Stimulated activated CD4-positive, alpha-beta T cell treated with anti-CD3 and anti-CD28 coated beads, Interleukin-4, amount 100 ng/mL, for 48 hours (primary cell): ENCODE results near the gene PNLDC1.
"Not testable (repeated sequence)": the region's sequence is repeated elsewhere in the genome, so short reads cannot be mapped to it uniquely, and the experiment has no call there.

Experiments
- DNase-seq, 2 donors: peaks; one replicate each; pipeline ENCODE4 v3.0.0-alpha.2; 2020; ENCODE audit warnings: low read depth in 2 of 2

The PNLDC1 gene

DNA sequence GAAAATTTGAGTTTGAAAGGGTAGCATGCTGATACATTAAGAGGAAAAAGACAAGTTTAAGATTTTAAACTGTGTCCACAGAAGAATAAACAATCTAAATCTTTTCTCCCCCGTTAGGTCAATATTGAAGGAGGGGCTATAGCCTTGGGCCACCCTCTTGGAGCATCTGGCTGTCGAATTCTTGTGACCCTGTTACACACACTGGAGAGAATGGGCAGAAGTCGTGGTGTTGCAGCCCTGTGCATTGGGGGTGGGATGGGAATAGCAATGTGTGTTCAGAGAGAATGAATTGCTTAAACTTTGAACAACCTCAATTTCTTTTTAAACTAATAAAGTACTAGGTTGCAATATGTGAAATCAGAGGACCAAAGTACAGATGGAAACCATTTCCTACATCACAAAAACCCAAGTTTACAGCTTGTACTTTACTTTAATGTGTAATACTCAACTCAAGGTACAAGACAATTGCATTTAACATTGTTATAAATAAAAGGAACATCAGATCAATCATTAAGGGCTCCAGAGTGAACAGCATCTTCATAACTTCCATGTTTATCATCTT is 21.5 kb upstream of the PNLDC1 start:
- DNase-seq: no peak

DNA sequence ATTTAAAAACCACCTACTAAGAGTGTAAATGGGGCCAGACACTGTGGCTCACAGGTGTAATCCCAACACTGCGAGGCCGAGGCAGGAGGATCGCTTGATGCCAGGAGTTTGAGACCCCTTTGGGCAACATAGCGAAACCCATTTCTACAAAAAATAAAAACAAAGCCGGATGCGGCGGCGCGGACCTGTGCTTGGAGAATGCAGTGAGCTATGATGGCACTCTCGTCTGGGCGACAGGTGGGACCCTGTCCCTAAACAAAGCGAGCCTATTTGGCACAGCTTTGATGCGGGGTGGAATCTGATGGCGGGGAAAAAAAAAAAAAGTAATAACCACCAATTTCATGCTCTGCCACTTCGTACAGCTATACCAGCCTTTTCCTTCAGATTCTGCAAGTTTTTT is 11.8 kb upstream of the PNLDC1 start:
- DNase-seq: no peak

DNA sequence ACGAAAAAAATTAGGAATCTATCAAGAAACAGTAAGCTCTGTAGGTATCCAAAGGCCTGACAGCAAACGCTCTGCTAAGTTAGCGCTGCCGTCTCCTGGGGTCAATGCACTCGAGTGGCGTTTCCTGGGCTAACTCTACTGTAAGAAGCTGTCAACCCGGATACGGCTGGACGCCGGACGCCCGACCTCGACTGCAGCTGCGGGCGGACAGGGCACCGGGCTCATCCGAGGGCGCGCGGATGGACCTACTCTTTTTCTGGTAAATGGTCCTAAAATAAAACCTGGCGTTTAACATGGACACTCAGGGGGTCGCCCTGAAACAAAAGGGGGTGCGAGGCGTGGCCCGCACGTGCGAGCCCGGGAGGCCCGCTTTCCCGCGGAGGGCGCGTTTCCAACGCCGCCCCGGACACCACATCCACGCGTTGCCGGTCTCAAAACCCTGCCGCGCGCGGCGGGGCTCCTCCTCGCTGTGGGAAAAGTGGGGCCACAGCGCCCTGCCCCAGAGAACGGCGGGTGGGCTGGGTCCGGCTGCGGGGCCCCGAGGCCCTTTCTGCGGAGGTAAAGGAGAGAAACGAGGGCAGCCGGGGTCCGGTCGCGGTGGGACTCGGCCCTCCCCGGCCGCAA is 11.2 kb upstream of the PNLDC1 start:
- peak in 1 of 2 donors; percentile 14 for DNase-seq

DNA sequence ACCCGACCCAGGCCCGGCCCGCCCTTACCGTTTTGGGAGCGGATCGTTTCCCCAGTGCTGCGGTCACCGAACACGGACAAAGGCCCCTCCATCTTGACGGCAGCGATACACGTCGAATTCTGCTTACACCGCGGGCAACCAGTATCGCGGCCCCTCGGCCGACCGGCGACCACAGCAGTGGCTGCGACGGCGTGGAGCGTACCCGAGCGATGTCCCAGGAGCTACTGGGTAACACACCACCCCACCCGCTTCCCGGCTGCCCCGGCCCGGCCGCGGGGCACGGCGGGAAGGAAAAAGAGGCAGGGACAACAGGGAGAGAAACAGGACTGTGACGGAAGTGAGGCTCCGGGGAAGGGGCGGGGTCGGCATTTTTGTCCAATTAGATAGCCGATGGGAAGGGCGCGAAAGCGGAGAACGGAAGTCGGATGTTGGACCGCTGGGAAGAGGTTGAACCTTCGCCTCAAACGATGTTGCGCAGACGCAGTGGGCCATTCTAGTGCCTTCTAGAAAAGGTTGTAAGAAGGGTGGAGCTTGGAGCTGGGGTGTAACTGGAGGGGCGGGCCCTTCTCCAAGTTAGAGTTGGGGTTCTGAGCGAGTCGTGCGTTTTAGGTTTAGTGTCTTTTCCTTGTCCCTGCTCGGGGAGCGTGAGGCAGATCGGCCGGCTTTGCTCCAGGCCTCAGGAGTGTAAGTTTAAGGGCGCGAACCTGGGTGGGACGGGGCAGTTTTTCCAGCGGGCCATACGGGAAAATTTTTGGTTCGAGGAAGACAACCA is 10.5 kb upstream of the PNLDC1 start, which contains the start of gene TCP1:
Gene TCP1, minus strand, starts transcription at position 226 of the 772 bp plus-strand sequence. Its CDS starts 134 bp downstream, at position 92.
- DNase-seq: peak; percentile 96 to 99

DNA sequence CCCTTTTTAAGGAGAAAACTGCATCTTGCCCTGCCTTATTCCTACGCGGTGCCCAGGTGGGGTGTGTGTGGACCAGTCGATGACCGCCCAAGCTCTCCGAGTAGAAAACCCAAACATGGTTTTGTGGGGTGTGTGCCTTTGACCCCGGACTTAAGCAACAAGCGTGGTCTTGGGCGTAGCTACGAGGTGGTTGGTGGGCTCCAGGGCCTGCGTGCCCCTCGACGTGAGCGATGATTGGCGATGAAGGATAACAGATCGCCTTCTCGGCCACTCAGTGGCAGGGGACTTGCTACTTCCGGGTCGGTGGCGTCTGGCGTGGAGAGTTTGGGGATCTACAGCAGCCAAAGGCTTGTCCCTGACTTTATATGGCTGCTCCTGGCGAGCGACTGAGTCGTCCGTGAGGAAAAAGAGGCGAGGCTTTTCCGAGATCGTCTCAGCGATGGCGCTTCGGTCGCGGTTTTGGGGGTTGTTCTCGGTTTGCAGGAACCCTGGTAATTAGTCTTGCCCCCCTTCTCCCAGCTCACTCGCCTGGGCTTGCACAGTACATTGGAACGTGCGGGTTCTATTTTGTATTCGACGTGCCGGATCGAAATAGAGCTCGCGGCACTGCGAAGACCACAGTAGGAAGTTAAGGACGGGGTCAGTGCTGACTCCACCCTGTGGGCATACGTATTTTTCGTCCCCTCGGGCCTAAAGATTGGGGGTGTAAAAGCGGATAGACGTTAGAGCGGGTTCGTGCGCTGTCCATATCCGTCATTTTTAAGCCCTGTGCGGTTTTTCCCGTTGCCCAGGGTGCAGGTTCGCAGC is 9.7 kb upstream of the PNLDC1 start, which contains the start of gene MRPL18:
Gene MRPL18, plus strand, starts transcription at position 319 of the 807 bp plus-strand sequence. Its CDS starts 121 bp downstream, at position 440.
- DNase-seq: peak; percentile 79 to 88

DNA sequence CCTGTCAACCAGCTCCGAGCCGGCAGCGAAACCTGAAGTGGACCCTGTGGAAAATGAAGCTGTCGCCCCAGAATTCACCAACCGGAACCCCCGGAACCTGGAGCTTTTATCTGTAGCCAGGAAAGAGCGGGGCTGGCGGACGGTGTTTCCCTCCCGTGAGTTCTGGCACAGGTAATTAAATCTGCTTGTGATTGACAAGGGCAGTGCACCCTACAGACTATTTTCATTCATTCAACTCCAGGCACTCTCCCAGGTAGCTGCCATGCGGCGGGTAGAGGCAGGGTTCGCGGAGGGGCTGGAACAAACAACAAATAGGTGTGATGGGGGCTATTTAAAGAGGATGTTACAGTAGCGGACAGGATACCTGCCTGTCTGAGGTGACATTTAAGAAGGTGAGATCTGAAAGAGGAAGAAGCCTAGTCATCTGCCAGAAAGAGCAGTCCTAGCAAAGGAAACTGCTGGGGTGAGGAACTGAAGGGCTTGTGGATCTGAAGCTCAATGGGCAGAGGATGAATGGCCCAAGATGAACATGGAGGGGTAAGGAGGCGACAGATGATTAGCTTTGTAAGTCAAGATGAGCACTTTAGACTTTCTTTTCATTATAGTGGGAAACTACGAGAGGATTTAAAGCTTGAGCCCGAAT is 9.0 kb upstream of the PNLDC1 start:
- no peak for DNase-seq

DNA sequence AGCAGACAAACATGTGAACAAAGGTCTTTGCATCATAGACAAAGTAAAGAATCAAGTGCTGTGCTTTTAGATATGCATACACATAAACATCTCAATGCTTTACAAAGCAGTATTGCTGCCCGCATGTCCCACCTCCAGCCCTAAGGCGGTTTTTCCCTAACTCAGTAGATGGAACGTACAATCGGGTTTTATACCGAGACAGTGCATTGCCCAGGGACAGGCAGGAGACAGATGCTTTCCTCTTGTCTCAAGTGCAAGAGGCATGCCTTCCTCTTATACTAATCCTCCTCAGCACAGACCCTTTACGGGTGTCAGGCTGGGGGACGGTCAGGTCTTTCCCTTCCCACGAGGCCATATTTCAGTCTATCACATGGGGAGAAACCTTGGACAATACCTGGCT is 5.1 kb upstream of the PNLDC1 start:
- not testable (repeated sequence) for DNase-seq

DNA sequence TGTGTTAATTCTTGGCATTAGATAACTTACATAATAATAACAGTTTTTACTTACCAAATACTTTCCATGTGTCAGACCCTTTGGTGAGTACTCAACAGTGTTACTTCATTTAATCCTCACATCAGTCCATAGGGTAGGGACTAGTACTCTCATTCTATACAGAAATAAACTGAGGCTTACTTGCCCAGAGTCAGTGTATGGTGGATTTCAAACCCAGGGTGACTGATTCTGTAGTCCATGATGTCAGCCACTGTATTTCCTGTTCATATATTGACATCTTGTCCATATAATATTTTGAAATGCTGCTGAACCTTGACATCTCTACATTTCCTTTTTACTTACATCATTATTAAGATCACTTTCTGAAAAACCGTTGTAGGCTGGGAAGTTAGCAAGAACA is 2.5 kb upstream of the PNLDC1 start:
- DNase-seq: no peak

DNA sequence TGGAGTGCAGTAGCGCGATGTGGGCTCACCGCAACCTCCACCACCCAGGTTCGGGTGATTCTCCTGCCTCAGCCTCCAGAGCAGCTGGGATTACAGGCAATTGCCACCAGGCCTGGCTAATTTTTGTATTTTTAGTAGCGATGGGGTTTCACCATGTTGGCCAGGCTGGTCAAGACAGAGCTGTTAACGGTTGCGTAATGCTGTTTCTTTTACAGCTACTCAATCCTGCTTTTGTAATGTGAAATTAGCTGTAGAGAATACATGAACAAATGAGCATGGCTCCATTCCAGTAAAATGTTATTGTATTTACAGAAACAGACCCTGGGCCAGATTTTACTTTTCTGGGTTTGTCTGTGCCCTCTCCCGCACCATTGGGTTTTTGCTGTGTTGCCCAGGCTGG is 1.9 kb downstream of the PNLDC1 start:
- DNase-seq: no peak

DNA sequence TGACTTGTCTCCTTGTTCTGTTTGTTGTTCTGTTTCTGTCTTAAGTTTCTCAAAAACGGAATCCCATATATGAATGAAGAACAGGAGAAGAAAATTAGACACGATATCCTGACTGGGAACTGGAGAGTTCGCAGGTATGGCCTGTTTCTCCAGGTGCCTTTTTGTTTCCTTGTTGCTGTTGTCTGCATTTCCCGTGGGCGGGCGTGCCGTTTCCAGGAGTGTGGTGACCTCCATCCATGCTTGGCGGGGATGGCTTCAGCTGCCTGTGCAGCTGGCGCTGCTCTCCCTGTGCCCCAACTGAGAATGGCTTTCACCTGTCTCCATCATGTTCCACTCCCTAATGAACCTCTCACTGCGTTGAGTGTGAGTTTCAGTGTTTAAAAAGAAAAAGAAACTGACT is 4.4 kb downstream of the PNLDC1 start:
- no peak for DNase-seq

DNA sequence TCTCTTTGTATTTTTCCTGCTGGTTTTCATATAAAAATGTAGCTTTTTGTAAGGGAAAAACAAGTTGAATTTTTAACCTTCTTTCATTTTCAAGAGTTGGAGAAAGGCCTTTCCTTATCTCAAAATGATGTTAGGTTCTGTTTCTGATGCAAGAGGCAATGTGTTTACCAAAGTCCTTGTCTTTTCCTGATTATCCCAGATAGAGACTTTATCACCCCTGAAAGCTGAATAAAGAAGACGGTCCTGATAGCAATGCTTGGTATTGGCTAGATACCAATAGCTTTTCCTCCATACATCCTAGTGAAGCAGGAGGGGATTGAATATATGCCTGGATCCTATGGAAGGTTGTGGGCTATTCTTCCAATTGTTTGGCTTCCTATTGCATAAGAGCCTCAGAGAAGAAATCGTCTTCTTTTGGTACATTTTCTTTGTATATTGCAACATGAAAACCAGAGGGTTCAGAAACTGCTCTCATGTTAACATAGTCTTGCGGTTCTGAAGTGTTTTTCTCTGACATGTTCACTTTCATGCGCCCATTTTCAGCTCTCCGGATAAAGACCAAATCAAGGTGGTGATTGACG is 5.5 kb downstream of the PNLDC1 start:
- no peak for DNase-seq

DNA sequence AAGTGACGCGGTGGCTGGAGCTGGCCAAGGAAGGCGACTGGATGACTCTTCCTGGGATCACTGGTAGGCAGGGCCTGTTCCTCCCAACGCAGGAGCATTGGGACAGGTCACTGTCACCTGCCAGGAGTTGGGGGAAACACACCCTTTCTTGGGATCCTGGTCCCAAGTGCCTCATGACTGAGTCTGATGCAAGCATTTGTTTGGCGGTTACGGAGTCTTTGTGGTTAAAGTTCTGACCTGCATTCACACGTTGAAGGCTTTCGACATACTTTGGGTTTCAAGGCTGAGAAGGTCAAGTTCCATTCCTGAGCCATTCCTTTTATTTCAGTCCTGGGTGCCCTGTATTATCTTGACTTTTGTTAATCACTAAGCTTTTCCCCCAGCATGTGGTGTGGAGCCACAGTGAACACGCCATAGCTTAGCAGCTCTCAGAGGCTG is 6.0 kb downstream of the PNLDC1 start:
- DNase-seq: no peak

DNA sequence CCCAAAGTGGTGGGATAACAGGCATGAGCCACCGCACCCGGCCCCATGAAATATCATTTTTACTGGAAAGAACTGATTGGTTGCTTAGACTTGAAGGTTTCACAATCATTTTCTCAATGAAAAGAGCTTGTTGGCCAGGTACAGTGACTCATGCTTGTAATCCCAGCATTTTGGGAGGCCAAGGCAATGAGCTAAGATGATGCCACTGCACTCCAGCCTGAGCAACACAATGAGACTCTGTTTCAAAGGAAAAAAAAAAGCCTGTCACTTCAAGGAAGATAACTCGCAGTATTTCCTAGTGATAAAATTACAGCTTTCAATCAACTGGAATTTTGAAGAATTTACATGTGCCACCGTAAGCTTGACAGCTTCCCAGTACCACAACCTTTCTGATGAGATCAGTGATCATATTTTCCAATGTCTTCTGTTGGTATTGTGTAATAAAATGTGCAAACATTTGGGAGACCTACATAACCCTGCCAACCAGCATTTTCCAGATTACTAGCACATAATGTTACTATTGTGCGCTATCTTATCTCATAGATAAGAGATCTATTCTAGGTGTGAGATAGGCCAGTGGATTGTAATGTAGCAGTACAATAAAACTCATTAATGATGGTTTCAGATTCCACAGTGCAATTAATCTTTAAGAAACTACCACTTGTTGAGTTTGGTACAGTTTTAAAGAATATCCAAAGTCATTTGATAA is 7.2 kb downstream of the PNLDC1 start:
- DNase-seq: no peak

DNA sequence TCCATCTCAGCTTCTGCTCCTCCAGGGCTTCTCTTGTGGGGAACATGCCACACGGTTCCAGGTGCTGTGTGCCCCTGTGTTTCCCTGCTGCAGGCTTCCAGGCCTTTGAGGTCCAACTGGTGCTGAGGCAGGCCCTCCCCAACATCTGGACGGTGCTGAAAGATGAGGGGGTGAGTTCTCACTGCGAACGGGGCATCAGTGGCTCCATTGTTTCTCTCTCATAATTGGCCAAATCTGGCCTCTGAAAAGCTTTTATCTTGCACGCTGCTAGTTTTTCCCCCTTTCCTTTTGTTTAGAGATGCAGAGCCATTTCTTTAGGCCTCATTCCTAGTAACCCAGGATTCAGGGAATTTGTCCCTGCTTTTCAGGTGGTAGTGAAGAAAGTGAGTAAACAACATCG is 8.6 kb downstream of the PNLDC1 start:
- no peak for DNase-seq

DNA sequence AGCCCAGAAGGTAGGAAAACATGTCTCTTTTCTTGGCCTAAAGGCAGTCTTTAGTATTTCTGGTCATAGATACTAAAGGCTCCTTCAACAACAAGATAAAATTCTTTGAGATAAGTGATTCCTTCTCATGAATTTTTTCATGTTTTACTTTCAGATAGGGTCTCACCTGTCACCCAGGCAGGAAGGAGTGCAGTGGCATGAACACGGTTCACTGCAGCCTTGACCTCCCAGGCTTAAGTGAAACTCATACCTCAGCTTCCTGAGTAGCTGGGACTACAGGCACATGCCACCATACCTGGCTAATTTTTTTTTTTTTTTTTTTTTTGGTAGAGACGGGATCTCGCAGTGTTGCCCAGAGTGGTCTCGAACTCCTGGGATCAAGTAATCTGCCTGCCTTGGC is 9.1 kb downstream of the PNLDC1 start:
- DNase-seq: no peak

DNA sequence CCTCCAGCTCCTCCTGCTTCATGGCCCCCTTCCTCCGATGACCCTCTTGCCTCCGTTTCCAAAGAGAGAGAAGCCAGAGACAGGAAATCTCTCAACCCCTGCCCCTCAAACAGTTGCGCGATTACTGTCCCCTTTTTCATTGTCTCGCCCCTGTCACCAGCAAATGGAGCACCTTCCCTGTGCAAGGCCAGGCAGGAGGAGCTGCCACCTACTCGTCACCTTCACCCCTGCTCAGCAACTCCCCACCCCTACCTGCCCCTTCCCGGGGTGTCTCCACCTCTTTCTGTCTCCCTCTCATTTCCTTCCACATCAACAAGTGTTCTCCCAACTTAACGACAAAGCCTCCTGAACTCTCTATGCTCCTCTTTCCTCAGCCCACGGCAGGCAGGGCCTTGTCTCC is 13.7 kb downstream of the PNLDC1 start:
- DNase-seq: no peak

DNA sequence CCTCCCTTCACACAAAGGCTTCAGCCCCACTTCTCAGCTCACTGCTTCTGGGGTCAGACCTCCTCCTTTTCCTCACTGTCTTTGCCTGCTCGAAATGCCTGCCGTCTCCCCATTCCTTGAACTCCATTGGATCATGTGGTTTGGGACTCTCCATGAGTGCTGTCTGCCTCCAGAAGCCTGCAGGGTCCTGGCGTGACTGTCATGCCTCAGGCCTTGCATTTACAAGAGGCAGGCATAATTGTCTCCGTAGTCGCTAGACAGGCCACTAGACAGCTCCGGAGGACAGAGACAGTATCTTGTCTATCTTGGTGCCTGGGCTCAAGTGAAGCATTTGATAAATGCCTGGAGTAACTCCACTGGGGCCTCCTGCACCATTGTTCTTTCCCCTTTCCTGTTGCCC is 15.3 kb downstream of the PNLDC1 start:
- no peak for DNase-seq

DNA sequence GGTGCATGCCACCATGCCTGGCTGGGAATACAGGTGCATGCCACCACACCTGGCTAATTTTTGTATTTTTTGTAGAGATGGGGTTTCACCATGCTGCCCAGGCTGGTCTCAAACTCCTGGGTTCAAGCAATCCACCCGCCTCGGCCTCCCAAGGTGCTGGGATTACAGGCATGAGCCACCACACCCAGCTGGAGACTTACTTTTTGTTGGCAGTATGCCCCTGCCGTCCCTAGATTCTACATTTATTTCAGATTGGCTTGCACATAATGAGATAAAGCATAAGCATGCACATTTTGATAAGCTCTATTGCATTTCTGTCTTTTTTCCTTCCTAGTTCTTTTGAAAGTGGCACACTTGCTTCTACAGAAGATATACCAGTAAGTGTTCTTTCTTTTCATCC is 16.7 kb downstream of the PNLDC1 start:
- DNase-seq: not testable (repeated sequence)

DNA sequence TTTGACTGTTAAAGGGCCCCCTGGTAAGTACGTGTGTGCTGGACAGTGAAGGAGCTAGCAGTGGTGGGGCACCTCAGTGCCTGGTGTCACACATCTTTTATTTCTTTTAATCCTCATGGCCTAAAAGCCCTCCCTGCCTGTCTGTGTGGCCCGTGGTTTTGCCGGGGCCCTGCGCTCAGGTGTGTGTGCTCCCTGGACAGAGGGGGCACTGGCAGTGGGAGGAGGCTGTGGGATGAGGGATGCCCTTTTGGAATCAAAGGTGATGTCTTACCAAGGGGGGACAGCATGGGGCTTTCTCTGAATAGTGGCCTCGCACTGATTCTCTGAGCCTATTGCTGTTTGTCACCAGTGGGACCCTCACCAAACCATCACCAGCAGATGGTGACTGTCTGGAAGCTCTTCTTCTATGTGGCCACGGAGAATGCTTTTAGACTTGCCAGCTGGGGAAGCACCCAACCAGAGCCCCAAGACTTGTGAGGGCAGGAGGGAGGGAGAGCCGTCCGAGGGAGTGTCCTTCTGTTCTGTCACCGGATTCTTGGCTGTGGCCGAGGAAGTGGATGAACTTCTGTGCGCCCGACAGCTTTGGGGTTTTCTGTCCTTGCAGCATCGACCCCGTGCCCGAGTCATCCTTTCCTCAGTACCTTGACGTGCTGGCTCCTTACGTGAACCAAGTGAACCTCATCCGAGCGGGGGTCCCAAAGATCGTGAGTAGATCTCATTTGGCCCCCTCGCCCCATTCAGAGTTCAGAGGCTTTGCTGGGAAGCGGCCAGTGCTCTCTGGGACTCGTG is 18.1 kb downstream of the PNLDC1 start:
- no peak for DNase-seq

DNA sequence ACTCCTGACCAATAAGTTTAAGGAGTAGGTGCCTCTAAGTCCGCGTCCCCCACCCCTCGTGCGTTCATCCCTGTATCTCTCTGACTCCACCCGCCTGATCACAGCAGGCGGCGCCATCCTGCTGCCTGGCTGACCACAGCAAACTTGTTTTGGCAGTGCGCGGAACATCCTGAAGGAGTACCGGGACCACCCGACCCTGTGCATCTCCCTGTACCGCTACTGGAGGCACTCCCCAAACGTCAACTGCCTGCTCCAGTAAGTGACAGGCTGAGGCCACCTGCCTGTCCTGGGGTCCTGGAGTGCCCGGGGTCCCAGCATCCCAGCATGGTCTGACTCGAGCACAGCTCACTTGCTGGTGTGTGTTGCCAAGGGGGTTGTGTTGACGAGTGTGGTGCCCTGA is 19.0 kb downstream of the PNLDC1 start:
- DNase-seq: no peak
